Lower leg skin (tissue), 4 donors: ENCODE data around the gene SMIM9. TPM values are rescaled to one million over a fixed set of nuclear protein-coding genes. Genes with fewer than 3 reads are reported as not detected.
"Not testable (repeated sequence)": the region's sequence is repeated elsewhere in the genome, so short reads cannot be mapped to it uniquely, and the experiment has no call there.

Experiments used
- DNase-seq, 2 donors: peaks; one replicate each; pipeline ENCODE4 v3.0.0-alpha.2; 2019; ENCODE audit warnings: low spot score in 2 of 2
- H3K4me3 ChIP-seq: fragments of 200-600 bp; sonication (generic); 2 replicates; pipeline ENCODE4 v1.5.1; 2017; ENCODE audit warnings: mild to moderate bottlenecking, low read depth; ENCODE audit not compliant: poor library complexity, severe bottlenecking
- CTCF ChIP-seq, 3 donors: fragments of 450-650 bp; IDR thresholded peaks; one replicate each; pipeline ENCODE4 v1.5.1; 2016; ENCODE audit warnings: antibody characterized with exemption in 3 of 3, mild to moderate bottlenecking in 3 of 3, moderate library complexity in 2 of 3
- POLR2A ChIP-seq, 2 donors: fragments of 450-650 bp; IDR thresholded peaks; one replicate each; pipeline ENCODE4 v1.6.1; 2016 to 2017; ENCODE audit warnings: antibody characterized with exemption in 2 of 2, mild to moderate bottlenecking in 1 of 2, moderate library complexity in 1 of 2
- WGBS, 2 donors: methylation state at CpG; one replicate each; pipeline ENCODE4 v1.1.5; 2018; 5-methylcytosine and 5-hydroxymethylcytosine counted together
- intact Hi-C: fragments of 100-400 bp; cut with DNase I; formaldehyde crosslinking; loops from one replicate; pipeline ENCODE4 v1.15.0; 2023; ENCODE audit warnings: low total_unique reads
- total RNA-seq, 4 donors: library from RNA; depleted of rRNA; stranded (reverse); fragments of >200 nt; gene quantifications; one replicate each; pipeline ENCODE4 v1.1.0, GENCODE V29; 2016

Gene SMIM9
- total RNA-seq, 4 donors from 2014 or later = not detected

- whole genome bisulfite sequencing, 2 donors = 72 to 83% methylated on average over 10 to 11 of the region's 11 CpGs
- no peak overlapping the region for H3K4me3 ChIP-seq
- intact Hi-C loops = no loop called here
- no peak for TF ChIP-seq CTCF (IDR thresholded peaks at IDR 0.05)
- no peak for DNase-seq
Measured at GRCh38 chrX:154818916-154819770, 15.3 kb downstream of the SMIM9 start.

GRCh38 chrX:154817048-154817618 lies 17.3 kb downstream of the SMIM9 start:
- H3K4me3 ChIP-seq, intact Hi-C loops, DNase-seq: not testable (repeated sequence)
- WGBS, 2 donors = 90 to 94% methylated on average over 19 of the region's 19 CpGs

GRCh38 chrX:154816326-154816898 lies 18.1 kb downstream of the SMIM9 start:
- intact Hi-C loops, DNase-seq, H3K4me3 ChIP-seq: not testable (repeated sequence)
- 76 to 81% methylated on average over 4 of the region's 4 CpGs for WGBS, 2 donors

- no peak overlapping the region for H3K4me3 ChIP-seq
- no peak for DNase-seq
- WGBS, 2 donors = 76 to 85% methylated on average over 5 of the region's 5 CpGs
- TF ChIP-seq POLR2A (IDR thresholded peaks at IDR 0.05) (no peak), CTCF (IDR thresholded peaks at IDR 0.05) (no peak)
- intact Hi-C loops = no loop called here
Measured at GRCh38 chrX:154815274-154815818, 19.1 kb downstream of the SMIM9 start.

- intact Hi-C loops = no loop called here
- H3K4me3 ChIP-seq = no peak overlapping the region
- no peak for DNase-seq
- TF ChIP-seq CTCF (IDR thresholded peaks at IDR 0.05) (no peak), POLR2A (IDR thresholded peaks at IDR 0.05) (no peak)
- WGBS, 2 donors = 15 to 28% methylated on average over 1 of the region's 1 CpG
Measured at GRCh38 chrX:154813801-154814200, 20.7 kb downstream of the SMIM9 start.

GRCh38 chrX:154812341-154813101 lies 21.9 kb downstream of the SMIM9 start:
- no peak overlapping the region for H3K4me3 ChIP-seq
- TF ChIP-seq POLR2A (IDR thresholded peaks at IDR 0.05) = no peak
- TF ChIP-seq CTCF (IDR thresholded peaks at IDR 0.05) = no peak
- WGBS, 2 donors = 68 to 94% methylated on average over 2 of the region's 2 CpGs
- no peak for DNase-seq
- intact Hi-C loops = no loop called here
